ENCODE results near the gene CARMIL1. TPM values are rescaled to one million over a fixed set of nuclear protein-coding genes. Genes with fewer than 3 reads are reported as not detected.

CARMIL1 gene
- total and polyA plus RNA-seq, 7 experiments from 2014 or later: 2.2 to 12.8 (median 9.3) TPM

- Mint-ChIP-seq H3K36me3 (peaks cover 0 to 5% (median 0%) of the 10 kb centered on the region in 5 donors), H3K4me1 (no peaks in the 10 kb centered on the region), H3K9me3 (peaks cover 0 to 9% (median 0%) of the 10 kb centered on the region in 11 donors), H3K27ac (no peak overlapping the region), H3K27me3 (peaks cover 25 to 40% (median 38%) of the 10 kb centered on the region in 5 donors), H3K4me3 (no peak overlapping the region)
- Histone ChIP-seq H3K4me1 (ENCODE audit: control insufficient read depth in 2 of 2, insufficient read depth in 2 of 2, low read length in 2 of 2) (no peaks in the 10 kb centered on the region), H3K9me3 (ENCODE audit: control insufficient read depth in 2 of 3, low read length in 3 of 3) (no peaks in the 10 kb centered on the region), H3K36me3 (ENCODE audit: control insufficient read depth in 2 of 3, insufficient read depth in 3 of 3, low read length in 3 of 3) (no peaks in the 10 kb centered on the region), H3K27me3 (ENCODE audit: control insufficient read depth in 2 of 2, insufficient read depth in 2 of 2, low read length in 2 of 2) (no peaks in the 10 kb centered on the region), H3K27ac (ENCODE audit: low read depth, low read length) (no peak overlapping the region), H3K4me3 (ENCODE audit: low read length) (no peak overlapping the region)
- ChIA-PET POLR2A (no interaction called here), CTCF (no interaction called here)
- intact Hi-C loops (cut with micrococcal nuclease): no loop called here
- ATAC-seq: no peak
- no peak for DNase-seq
These were observed 356.7 kb downstream of the CARMIL1 start for GRCh38 chr6:25635886-25636317.

- H3K27ac ChIP-seq (ENCODE audit: low read depth, low read length): no peak overlapping the region
- peaks cover 0 to 23% (median 2%) of the 10 kb centered on the region in 11 donors for H3K9me3 Mint-ChIP-seq
- no peaks in the 10 kb centered on the region for H3K9me3 ChIP-seq (ENCODE audit: control insufficient read depth in 2 of 3, low read length in 3 of 3)
- H3K4me1 Mint-ChIP-seq: no peaks in the 10 kb centered on the region
- H3K4me3 ChIP-seq (ENCODE audit: low read length): no peak overlapping the region
- DNase-seq (no peak), ATAC-seq (no peak)
- ChIA-PET POLR2A (no interaction called here), CTCF (no interaction called here)
- intact Hi-C loops (cut with micrococcal nuclease): no loop called here
- no peaks in the 10 kb centered on the region for H3K27me3 ChIP-seq (ENCODE audit: control insufficient read depth in 2 of 2, insufficient read depth in 2 of 2, low read length in 2 of 2)
- peaks cover 27 to 42% (median 40%) of the 10 kb centered on the region in 5 donors for H3K27me3 Mint-ChIP-seq
- H3K36me3 Mint-ChIP-seq: peaks cover 0 to 5% (median 0%) of the 10 kb centered on the region in 5 donors
- H3K4me1 ChIP-seq (ENCODE audit: control insufficient read depth in 2 of 2, insufficient read depth in 2 of 2, low read length in 2 of 2): no peaks in the 10 kb centered on the region
- H3K27ac Mint-ChIP-seq: no peak overlapping the region
- H3K4me3 Mint-ChIP-seq: no peak overlapping the region
- H3K36me3 ChIP-seq (ENCODE audit: control insufficient read depth in 2 of 3, insufficient read depth in 3 of 3, low read length in 3 of 3): no peaks in the 10 kb centered on the region
These were observed 358.0 kb downstream of the CARMIL1 start for GRCh38 chr6:25637211-25637610.

- intact Hi-C loops (cut with micrococcal nuclease): no loop called here
- Mint-ChIP-seq H3K36me3 (peaks cover 0 to 5% (median 0%) of the 10 kb centered on the region in 5 donors), H3K9me3 (peaks cover 0 to 24% (median 2%) of the 10 kb centered on the region in 11 donors), H3K27me3 (peaks cover 31 to 49% (median 42%) of the 10 kb centered on the region in 5 donors), H3K4me1 (no peaks in the 10 kb centered on the region), H3K27ac (no peak overlapping the region), H3K4me3 (no peak overlapping the region)
- DNase-seq (no peak), ATAC-seq (no peak)
- Histone ChIP-seq H3K36me3 (ENCODE audit: control insufficient read depth in 2 of 3, insufficient read depth in 3 of 3, low read length in 3 of 3) (no peaks in the 10 kb centered on the region), H3K9me3 (ENCODE audit: control insufficient read depth in 2 of 3, low read length in 3 of 3) (no peaks in the 10 kb centered on the region), H3K27ac (ENCODE audit: low read depth, low read length) (no peak overlapping the region), H3K4me3 (ENCODE audit: low read length) (no peak overlapping the region), H3K27me3 (ENCODE audit: control insufficient read depth in 2 of 2, insufficient read depth in 2 of 2, low read length in 2 of 2) (no peaks in the 10 kb centered on the region), H3K4me1 (ENCODE audit: control insufficient read depth in 2 of 2, insufficient read depth in 2 of 2, low read length in 2 of 2) (no peaks in the 10 kb centered on the region)
- ChIA-PET POLR2A (no interaction called here), CTCF (no interaction called here)
These were observed 358.8 kb downstream of the CARMIL1 start for GRCh38 chr6:25637960-25638434.

- ATAC-seq (no peak), DNase-seq (no peak)
- intact Hi-C loops (cut with micrococcal nuclease): no loop called here
- ChIA-PET POLR2A (no interaction called here), CTCF (no interaction called here)
- Histone ChIP-seq H3K9me3 (ENCODE audit: control insufficient read depth in 2 of 3, low read length in 3 of 3) (no peaks in the 10 kb centered on the region), H3K36me3 (ENCODE audit: control insufficient read depth in 2 of 3, insufficient read depth in 3 of 3, low read length in 3 of 3) (no peaks in the 10 kb centered on the region), H3K4me3 (ENCODE audit: low read length) (no peak overlapping the region), H3K27ac (ENCODE audit: low read depth, low read length) (no peak overlapping the region), H3K4me1 (ENCODE audit: control insufficient read depth in 2 of 2, insufficient read depth in 2 of 2, low read length in 2 of 2) (no peaks in the 10 kb centered on the region), H3K27me3 (ENCODE audit: control insufficient read depth in 2 of 2, insufficient read depth in 2 of 2, low read length in 2 of 2) (no peaks in the 10 kb centered on the region)
- Mint-ChIP-seq H3K27me3 (peaks cover 31 to 58% (median 54%) of the 10 kb centered on the region in 5 donors), H3K9me3 (peaks cover 0 to 19% (median 2%) of the 10 kb centered on the region in 11 donors), H3K27ac (no peak overlapping the region), H3K4me1 (no peaks in the 10 kb centered on the region), H3K4me3 (no peak overlapping the region), H3K36me3 (no peaks in the 10 kb centered on the region)
These were observed 360.5 kb downstream of the CARMIL1 start for GRCh38 chr6:25639653-25640052.

GRCh38 chr6:25640446-25640845 is 361.3 kb downstream of the CARMIL1 start:
- Histone ChIP-seq H3K27ac (ENCODE audit: low read depth, low read length) (no peak overlapping the region), H3K27me3 (ENCODE audit: control insufficient read depth in 2 of 2, insufficient read depth in 2 of 2, low read length in 2 of 2) (no peaks in the 10 kb centered on the region), H3K36me3 (ENCODE audit: control insufficient read depth in 2 of 3, insufficient read depth in 3 of 3, low read length in 3 of 3) (no peaks in the 10 kb centered on the region), H3K4me3 (ENCODE audit: low read length) (no peak overlapping the region), H3K9me3 (ENCODE audit: control insufficient read depth in 2 of 3, low read length in 3 of 3) (no peaks in the 10 kb centered on the region), H3K4me1 (ENCODE audit: control insufficient read depth in 2 of 2, insufficient read depth in 2 of 2, low read length in 2 of 2) (no peaks in the 10 kb centered on the region)
- intact Hi-C loops (cut with micrococcal nuclease): no loop called here
- no peaks in the 10 kb centered on the region for H3K4me1 Mint-ChIP-seq
- ATAC-seq (no peak), DNase-seq (no peak)
- H3K36me3 Mint-ChIP-seq: no peaks in the 10 kb centered on the region
- peaks cover 28 to 61% (median 57%) of the 10 kb centered on the region in 5 donors for H3K27me3 Mint-ChIP-seq
- no peak overlapping the region for H3K27ac Mint-ChIP-seq
- CTCF ChIA-PET: no interaction called here
- peaks cover 0 to 19% (median 2%) of the 10 kb centered on the region in 11 donors for H3K9me3 Mint-ChIP-seq
- POLR2A ChIA-PET: no interaction called here
- no peak overlapping the region for H3K4me3 Mint-ChIP-seq

GRCh38 chr6:25640891-25641290 is 361.7 kb downstream of the CARMIL1 start:
- ATAC-seq (no peak), DNase-seq (no peak)
- H3K4me1 ChIP-seq (ENCODE audit: control insufficient read depth in 2 of 2, insufficient read depth in 2 of 2, low read length in 2 of 2): no peaks in the 10 kb centered on the region
- H3K9me3 ChIP-seq (ENCODE audit: control insufficient read depth in 2 of 3, low read length in 3 of 3): no peaks in the 10 kb centered on the region
- intact Hi-C loops (cut with micrococcal nuclease): no loop called here
- no peaks in the 10 kb centered on the region for H3K27me3 ChIP-seq (ENCODE audit: control insufficient read depth in 2 of 2, insufficient read depth in 2 of 2, low read length in 2 of 2)
- Mint-ChIP-seq H3K27me3 (peaks cover 30 to 65% (median 61%) of the 10 kb centered on the region in 5 donors), H3K4me3 (no peak overlapping the region), H3K9me3 (peaks cover 0 to 19% (median 2%) of the 10 kb centered on the region in 11 donors), H3K36me3 (no peaks in the 10 kb centered on the region), H3K27ac (no peak overlapping the region), H3K4me1 (no peaks in the 10 kb centered on the region)
- ChIA-PET POLR2A (no interaction called here), CTCF (no interaction called here)
- H3K27ac ChIP-seq (ENCODE audit: low read depth, low read length): no peak overlapping the region
- no peak overlapping the region for H3K4me3 ChIP-seq (ENCODE audit: low read length)
- no peaks in the 10 kb centered on the region for H3K36me3 ChIP-seq (ENCODE audit: control insufficient read depth in 2 of 3, insufficient read depth in 3 of 3, low read length in 3 of 3)

GRCh38 chr6:25641377-25641776 is 362.2 kb downstream of the CARMIL1 start:
- H3K27ac ChIP-seq (ENCODE audit: low read depth, low read length): no peak overlapping the region
- no peaks in the 10 kb centered on the region for H3K4me1 ChIP-seq (ENCODE audit: control insufficient read depth in 2 of 2, insufficient read depth in 2 of 2, low read length in 2 of 2)
- ATAC-seq (no peak), DNase-seq (no peak)
- CTCF ChIA-PET: no interaction called here
- no peaks in the 10 kb centered on the region for H3K27me3 ChIP-seq (ENCODE audit: control insufficient read depth in 2 of 2, insufficient read depth in 2 of 2, low read length in 2 of 2)
- H3K9me3 Mint-ChIP-seq: peaks cover 0 to 19% (median 2%) of the 10 kb centered on the region in 11 donors
- H3K9me3 ChIP-seq (ENCODE audit: control insufficient read depth in 2 of 3, low read length in 3 of 3): no peaks in the 10 kb centered on the region
- peaks cover 35 to 69% (median 65%) of the 10 kb centered on the region in 5 donors for H3K27me3 Mint-ChIP-seq
- no peak overlapping the region for H3K4me3 Mint-ChIP-seq
- H3K36me3 Mint-ChIP-seq: no peaks in the 10 kb centered on the region
- POLR2A ChIA-PET: no interaction called here
- H3K4me3 ChIP-seq (ENCODE audit: low read length): no peak overlapping the region
- H3K36me3 ChIP-seq (ENCODE audit: control insufficient read depth in 2 of 3, insufficient read depth in 3 of 3, low read length in 3 of 3): no peaks in the 10 kb centered on the region
- no peak overlapping the region for H3K27ac Mint-ChIP-seq
- intact Hi-C loops (cut with micrococcal nuclease): no loop called here
- H3K4me1 Mint-ChIP-seq: no peaks in the 10 kb centered on the region

Data from naive thymus-derived CD4-positive, alpha-beta T cell (primary cell).